CD4-positive, alpha-beta memory T cell (primary cell): ENCODE data around the gene C16orf87. TPM values are rescaled to one million over a fixed set of nuclear protein-coding genes. Genes with fewer than 3 reads are reported as not detected.
A peak's percentile ranks its signal among the peaks of the same experiment; 100 is the strongest.

ENCODE experiments used
- CTCF ChIA-PET: fragments of 350-600 bp; sonication (Branson Sonifier 250); formaldehyde crosslinking; loops from one replicate; lab custom pipeline; 2021; ENCODE audit warnings: inconsistent platforms; ENCODE audit not compliant: partially characterized antibody; lab: Charles Lee
- POLR2A ChIA-PET: fragments of 350-600 bp; sonication (Branson Sonifier 250); formaldehyde crosslinking; loops from one replicate; lab custom pipeline; 2021; ENCODE audit not compliant: partially characterized antibody; lab: Charles Lee
- DNase-seq, 5 donors: peaks; one replicate each; pipeline versions ENCODE4 v3.0.0 to v3.0.0-alpha.2; 2020 to 2022; ENCODE audit warnings: mixed read lengths in 1 of 5
- H3K27ac ChIP-seq: one replicate; pipeline ENCODE4 v1.7.0; 2013; ENCODE audit warnings: low read depth, low read length
- H3K27me3 ChIP-seq: 2 replicates; pipeline ENCODE4 v1.7.0; 2013; ENCODE audit warnings: mild to moderate bottlenecking, low read length, moderate library complexity; ENCODE audit not compliant: insufficient read depth
- H3K36me3 ChIP-seq: 2 replicates; pipeline ENCODE4 v1.7.0; 2013; ENCODE audit warnings: mild to moderate bottlenecking, low read length, moderate library complexity; ENCODE audit not compliant: insufficient read depth
- H3K4me1 ChIP-seq: 2 replicates; pipeline ENCODE4 v1.7.0; 2013; ENCODE audit warnings: mild to moderate bottlenecking, low read length, moderate library complexity; ENCODE audit not compliant: insufficient read depth
- H3K4me3 ChIP-seq, 2 donors: one replicate each; pipeline ENCODE4 v1.7.0; 2013; ENCODE audit warnings: low read length in 2 of 2, mild to moderate bottlenecking in 1 of 2
- H3K9me3 ChIP-seq, 2 donors: one replicate each; pipeline ENCODE4 v1.7.0; 2013; ENCODE audit warnings: low read length in 2 of 2, control low read depth in 1 of 2; ENCODE audit not compliant: control insufficient read depth in 1 of 2
- H3K27ac Mint-ChIP-seq, 7 donors: one replicate each; pipeline ENCODE4 v1.8.0; 2020 to 2021; ENCODE audit warnings: mixed read lengths in 7 of 7, mild to moderate bottlenecking in 6 of 7, inconsistent platforms in 3 of 7, moderate library complexity in 3 of 7
- H3K27me3 Mint-ChIP-seq, 2 donors: one replicate each; pipeline ENCODE4 v1.8.0; 2020 to 2021; ENCODE audit warnings: mixed read lengths in 2 of 2
- H3K36me3 Mint-ChIP-seq, 2 donors: one replicate each; pipeline ENCODE4 v1.8.0; 2020 to 2021; ENCODE audit warnings: mixed read lengths in 2 of 2, inconsistent platforms in 1 of 2, mild to moderate bottlenecking in 1 of 2
- H3K4me1 Mint-ChIP-seq, 4 donors: one replicate each; pipeline ENCODE4 v1.8.0; 2020 to 2021; ENCODE audit warnings: mixed read lengths in 4 of 4, mild to moderate bottlenecking in 1 of 4
- H3K4me3 Mint-ChIP-seq, 8 donors: one replicate each; pipeline ENCODE4 v1.8.0; 2020 to 2021; ENCODE audit warnings: mixed read lengths in 8 of 8, mild to moderate bottlenecking in 7 of 8, moderate library complexity in 6 of 8, inconsistent platforms in 3 of 8
- H3K9me3 Mint-ChIP-seq, 8 donors: one replicate each; pipeline ENCODE4 v1.8.0; 2020 to 2021; ENCODE audit warnings: mixed read lengths in 8 of 8, mild to moderate bottlenecking in 5 of 8, inconsistent platforms in 3 of 8, moderate library complexity in 1 of 8
- intact Hi-C: fragments of 100-400 bp; cut with micrococcal nuclease; formaldehyde crosslinking; loops from one replicate; pipeline ENCODE4 v1.15.1; 2023
- polyA plus RNA-seq, 2 donors: library from polyadenylated mRNA; unstranded; fragments of 300-500 nt; fragmentation: Illumina TruSeq; gene quantifications; one replicate each; pipeline ENCODE4 v1.2.3, GENCODE V29; 2021
- total RNA-seq, 2 experiments: library from RNA; stranded (reverse); gene quantifications; one replicate each; pipeline ENCODE4 v1.2.3, GENCODE V29; 2021

C16orf87 gene
- total and polyA plus RNA-seq, 4 experiments from 2014 or later: 5.8 to 15.5 (median 6.8) TPM

DNA sequence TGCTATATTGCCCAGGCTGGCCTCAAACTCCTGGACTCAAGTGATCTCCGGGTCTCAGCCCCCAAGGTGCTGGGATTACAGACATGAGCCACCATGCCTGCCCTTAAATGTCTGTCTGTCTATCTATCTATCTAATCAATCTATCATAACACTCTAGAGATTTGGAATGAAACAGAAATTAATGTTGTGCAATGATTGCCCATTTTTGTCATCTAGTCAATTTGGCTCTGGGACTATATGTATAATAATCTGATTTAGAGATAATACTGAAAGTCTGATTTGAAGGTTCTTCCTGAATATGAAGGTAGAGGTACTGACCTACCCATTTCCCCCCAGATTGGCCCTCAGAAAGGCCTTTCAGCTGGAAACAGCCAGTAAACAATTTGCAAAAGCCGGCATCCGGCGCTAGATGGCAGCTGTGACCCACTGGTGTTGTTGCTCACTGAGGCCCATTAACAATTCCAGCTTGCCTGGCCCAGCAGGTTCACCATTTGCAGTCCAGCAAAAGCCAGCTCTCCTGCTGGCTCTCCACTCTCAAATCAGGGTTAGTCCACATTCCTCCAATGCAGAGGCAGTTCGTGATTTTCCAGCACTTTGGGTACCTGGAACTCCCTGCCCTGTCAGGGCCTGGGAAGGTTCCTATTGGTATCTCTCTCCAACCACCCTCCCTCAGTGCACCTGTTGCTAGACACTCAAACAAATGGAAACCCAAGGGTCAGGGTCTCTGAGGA lies 22.9 kb upstream of the C16orf87 start:
- Mint-ChIP-seq H3K27ac (no peak overlapping the region), H3K4me3 (no peak overlapping the region), H3K27me3 (peaks cover 1 to 7% of the 10 kb centered on the region in 2 donors), H3K9me3 (no peaks in the 10 kb centered on the region), H3K36me3 (no peaks in the 10 kb centered on the region), H3K4me1 (peaks cover 0 to 2% (median 0%) of the 10 kb centered on the region in 4 donors)
- Histone ChIP-seq H3K9me3 (no peaks in the 10 kb centered on the region), H3K27ac (no peak overlapping the region), H3K4me3 (no peak overlapping the region), H3K27me3 (no peaks in the 10 kb centered on the region), H3K4me1 (no peaks in the 10 kb centered on the region), H3K36me3 (no peaks in the 10 kb centered on the region)
- POLR2A ChIA-PET: interaction anchor here (1.4 kb wide), 2 partner anchors 52 to 1311 kb away, joined by 3 read pairs; no protein-coding TSS in a partner anchor
- CTCF ChIA-PET: interaction anchor here (0.7 to 5.4 kb wide), 23 partner anchors 8 to 1311 kb away, joined by 3 to 151 read pairs (median 4); no protein-coding TSS in a partner anchor
- intact Hi-C loops: loop anchor here (1.0 to 10.0 kb wide), 2 partner anchors 55 to 1311 kb away; no protein-coding TSS in a partner anchor
- DNase-seq: peak in 4 of 5 donors; percentile 34 to 55 (median 46)

DNA sequence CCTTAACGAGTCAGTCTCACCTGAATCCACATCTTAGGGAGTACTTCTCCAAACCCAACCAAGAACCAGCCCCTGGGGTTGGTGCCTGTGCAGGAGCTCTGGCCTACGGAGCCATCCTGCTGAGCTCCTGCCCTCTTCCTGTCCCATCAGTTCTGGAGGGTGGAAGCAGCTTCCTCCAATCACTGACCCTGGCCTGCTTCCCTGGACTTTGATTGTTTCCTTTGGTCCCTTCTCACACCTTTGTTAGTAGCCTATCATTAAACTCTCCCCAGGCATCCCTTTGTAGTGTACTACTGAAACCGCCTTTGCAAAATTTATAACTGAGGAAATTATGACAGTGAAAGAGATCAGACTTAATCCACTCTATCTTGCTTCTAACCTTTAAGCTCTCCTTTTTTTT lies 21.1 kb upstream of the C16orf87 start:
- Histone ChIP-seq H3K27me3 (no peaks in the 10 kb centered on the region), H3K4me1 (no peaks in the 10 kb centered on the region), H3K4me3 (no peak overlapping the region), H3K9me3 (no peaks in the 10 kb centered on the region), H3K36me3 (no peaks in the 10 kb centered on the region), H3K27ac (no peak overlapping the region)
- intact Hi-C loops: loop anchor here (10.0 kb wide), 1 partner anchor 1313 kb away; no protein-coding TSS in a partner anchor
- Mint-ChIP-seq H3K27me3 (peaks cover 1 to 14% of the 10 kb centered on the region in 2 donors), H3K4me1 (no peaks in the 10 kb centered on the region), H3K27ac (peak overlapping the region in 1 of 7 donors; percentile 22), H3K36me3 (no peaks in the 10 kb centered on the region), H3K4me3 (no peak overlapping the region), H3K9me3 (no peaks in the 10 kb centered on the region)
- POLR2A ChIA-PET: no interaction called here
- DNase-seq: no peak
- CTCF ChIA-PET: interaction anchor here (1.1 to 5.4 kb wide), 4 partner anchors 11 to 78 kb away, joined by 3 to 151 read pairs (median 9); no protein-coding TSS in a partner anchor

DNA sequence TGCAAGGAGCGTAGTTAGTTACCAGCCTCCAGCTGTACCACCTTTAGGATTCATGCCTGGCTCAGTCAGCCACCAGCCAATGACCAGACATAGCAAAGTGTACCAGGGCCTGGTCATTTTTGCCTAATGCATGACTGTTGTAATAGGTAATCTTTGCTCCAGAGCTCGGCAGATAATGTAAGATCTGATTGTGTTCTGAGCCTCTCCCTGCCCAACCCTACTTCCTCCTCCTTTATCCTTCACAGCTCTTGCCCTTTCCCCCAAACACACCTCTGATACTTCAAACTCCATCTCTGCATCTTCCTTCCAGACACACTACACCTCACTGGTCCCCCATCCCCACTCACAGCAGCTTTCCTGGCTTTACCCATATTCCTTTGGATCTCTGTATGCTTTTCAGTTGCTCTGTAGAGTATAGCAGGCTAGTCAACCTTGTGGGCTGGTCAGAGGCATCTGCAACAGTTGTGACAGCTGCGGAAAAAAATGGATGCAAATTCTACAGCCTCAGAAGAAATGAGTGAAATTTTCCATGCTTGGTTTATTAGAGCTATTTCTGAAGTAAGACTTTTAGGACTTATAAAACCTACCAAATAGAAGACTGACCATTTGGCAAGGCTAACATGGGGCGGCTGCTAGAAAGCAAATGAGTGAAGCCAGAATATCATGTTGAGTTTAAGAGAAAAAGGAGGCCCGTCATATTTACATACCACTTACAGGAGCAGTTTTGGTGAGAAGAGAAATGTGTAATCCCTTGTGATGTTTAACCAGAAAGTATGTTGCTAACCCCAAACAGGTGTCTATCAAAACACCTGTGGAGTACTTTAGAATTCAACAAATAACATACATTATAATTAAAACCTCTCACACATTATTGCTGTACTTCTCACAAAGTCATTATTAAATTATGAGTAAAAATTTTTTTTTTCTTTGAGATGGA lies 19.9 kb upstream of the C16orf87 start:
- intact Hi-C loops: loop anchor here (10.0 kb wide), 1 partner anchor 1314 kb away; no protein-coding TSS in a partner anchor
- Mint-ChIP-seq H3K27me3 (peaks cover 1 to 16% of the 10 kb centered on the region in 2 donors), H3K27ac (no peak overlapping the region), H3K4me1 (no peaks in the 10 kb centered on the region), H3K36me3 (no peaks in the 10 kb centered on the region), H3K4me3 (no peak overlapping the region), H3K9me3 (no peaks in the 10 kb centered on the region)
- DNase-seq: no peak
- POLR2A ChIA-PET: no interaction called here
- H3K9me3 ChIP-seq: no peaks in the 10 kb centered on the region
- no peaks in the 10 kb centered on the region for H3K27me3 ChIP-seq
- H3K4me3 ChIP-seq: no peak overlapping the region
- H3K36me3 ChIP-seq: no peaks in the 10 kb centered on the region
- CTCF ChIA-PET: interaction anchor here (1.3 to 5.4 kb wide), 2 partner anchors 49 to 59 kb away, joined by 4 to 151 read pairs; no protein-coding TSS in a partner anchor
- no peaks in the 10 kb centered on the region for H3K4me1 ChIP-seq
- no peak overlapping the region for H3K27ac ChIP-seq

DNA sequence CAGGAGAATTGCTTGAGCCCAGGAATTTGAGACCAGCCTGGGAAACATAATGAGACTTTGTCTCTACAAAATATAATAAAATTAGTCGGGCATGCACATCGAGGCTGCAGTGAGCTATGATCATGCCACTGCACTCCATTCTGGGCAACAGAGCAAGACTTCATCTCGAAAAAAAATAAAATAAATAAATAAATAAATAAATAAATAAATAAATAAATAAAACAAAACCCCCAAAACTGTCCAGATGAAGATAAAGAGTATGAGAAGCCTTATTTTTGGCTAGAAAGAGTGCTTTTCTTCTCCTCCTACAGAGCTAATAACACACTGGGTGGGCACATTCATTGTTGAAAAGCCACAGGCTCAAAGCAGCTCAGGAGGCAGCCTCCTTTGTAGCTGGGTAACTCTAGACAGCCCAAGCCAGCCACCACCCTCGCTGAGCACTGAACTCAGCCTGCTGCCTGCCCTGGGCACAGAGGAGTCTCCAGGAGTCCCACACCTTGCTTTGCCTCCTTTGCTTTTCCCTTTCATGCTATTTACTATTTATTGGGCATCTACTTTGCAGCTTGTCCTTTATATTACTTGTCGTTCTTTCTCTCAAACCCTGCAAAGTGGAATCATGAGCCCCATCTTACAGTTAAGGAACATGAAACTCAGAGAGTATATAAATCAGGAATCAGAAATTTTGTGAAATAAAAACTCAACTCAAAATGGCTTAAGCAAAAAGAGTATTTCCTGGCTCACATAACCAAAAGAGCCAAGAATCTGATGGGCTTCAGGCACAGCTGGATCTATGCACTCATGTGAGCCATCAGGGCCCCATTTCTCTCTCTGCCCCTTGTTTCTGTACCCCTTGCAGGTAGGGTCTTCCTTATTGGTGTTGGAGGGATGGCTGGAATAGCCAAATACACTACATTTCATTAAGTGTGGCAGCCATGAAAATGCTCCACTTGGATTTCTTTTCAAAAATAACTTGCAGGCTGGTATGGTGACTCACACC lies 18.1 kb upstream of the C16orf87 start:
- no peak overlapping the region for H3K27ac Mint-ChIP-seq
- DNase-seq: no peak
- Histone ChIP-seq H3K27ac (no peak overlapping the region), H3K4me3 (no peak overlapping the region), H3K36me3 (no peaks in the 10 kb centered on the region), H3K4me1 (no peaks in the 10 kb centered on the region), H3K27me3 (no peaks in the 10 kb centered on the region), H3K9me3 (no peaks in the 10 kb centered on the region)
- no peaks in the 10 kb centered on the region for H3K4me1 Mint-ChIP-seq
- H3K9me3 Mint-ChIP-seq: no peaks in the 10 kb centered on the region
- POLR2A ChIA-PET: no interaction called here
- CTCF ChIA-PET: interaction anchor here (1.1 kb wide), 1 partner anchor 81 kb away, joined by 3 read pairs; no protein-coding TSS in a partner anchor
- peaks cover 0 to 18% of the 10 kb centered on the region in 2 donors for H3K27me3 Mint-ChIP-seq
- no peaks in the 10 kb centered on the region for H3K36me3 Mint-ChIP-seq
- intact Hi-C loops: no loop called here
- H3K4me3 Mint-ChIP-seq: no peak overlapping the region

DNA sequence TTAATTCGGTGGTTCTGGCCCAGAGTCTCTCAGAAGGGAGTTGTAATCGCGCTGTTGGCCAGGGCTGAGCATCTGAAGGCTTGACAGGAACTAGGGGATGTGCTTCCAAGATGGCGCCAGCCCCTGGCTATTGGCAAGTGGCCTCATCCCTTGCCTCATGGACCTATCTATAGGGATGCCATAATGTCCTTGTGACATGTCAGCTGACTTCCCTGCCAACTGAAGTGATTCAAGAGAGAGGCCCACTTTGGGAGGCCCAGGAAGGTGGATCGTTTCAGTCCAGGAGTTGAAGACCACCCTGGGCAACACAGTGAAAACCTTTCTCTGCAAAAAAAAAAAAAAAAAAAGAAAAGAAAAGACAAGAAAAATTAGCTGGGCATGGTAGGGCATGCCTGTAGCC lies 15.0 kb upstream of the C16orf87 start:
- no peak overlapping the region for H3K27ac Mint-ChIP-seq
- ChIA-PET POLR2A (no interaction called here), CTCF (interaction anchor here (2.2 kb wide), 1 partner anchor 8 kb away, joined by 10 read pairs; no protein-coding TSS in a partner anchor)
- H3K36me3 ChIP-seq: no peaks in the 10 kb centered on the region
- no peak overlapping the region for H3K4me3 ChIP-seq
- H3K4me1 Mint-ChIP-seq: no peaks in the 10 kb centered on the region
- H3K27me3 ChIP-seq: no peaks in the 10 kb centered on the region
- no peak for DNase-seq
- H3K9me3 ChIP-seq: no peaks in the 10 kb centered on the region
- intact Hi-C loops: no loop called here
- H3K9me3 Mint-ChIP-seq: peaks cover 0 to 7% (median 0%) of the 10 kb centered on the region in 8 donors
- H3K4me3 Mint-ChIP-seq: no peak overlapping the region
- H3K4me1 ChIP-seq: no peaks in the 10 kb centered on the region
- no peak overlapping the region for H3K27ac ChIP-seq
- H3K36me3 Mint-ChIP-seq: no peaks in the 10 kb centered on the region
- H3K27me3 Mint-ChIP-seq: peaks cover 0 to 18% of the 10 kb centered on the region in 2 donors

DNA sequence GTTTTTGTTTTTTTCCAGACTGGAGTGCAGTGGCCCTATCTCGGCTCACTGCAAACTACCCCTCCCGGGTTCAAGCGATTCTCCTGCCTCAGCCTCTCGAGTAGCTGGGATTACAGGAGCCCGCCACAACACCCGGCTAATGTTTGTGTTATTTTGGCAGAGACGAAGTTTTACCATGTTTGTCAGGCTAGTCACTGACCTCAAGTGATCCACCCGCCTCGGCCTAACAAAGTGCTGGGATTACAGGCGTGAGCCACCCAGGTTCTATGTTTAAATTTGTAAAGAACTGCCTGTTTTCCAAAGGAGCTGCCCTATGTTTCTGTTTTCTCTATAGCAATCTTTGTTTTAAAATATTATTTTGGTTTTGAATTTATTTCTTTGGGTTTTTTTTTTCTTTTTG lies 13.8 kb upstream of the C16orf87 start:
- H3K27me3 Mint-ChIP-seq: peaks cover 0 to 15% of the 10 kb centered on the region in 2 donors

More for the DNA sequence above, 13.8 kb upstream of the C16orf87 start:
- H3K36me3 Mint-ChIP-seq: no peaks in the 10 kb centered on the region
- Histone ChIP-seq H3K27ac (no peak overlapping the region), H3K27me3 (no peaks in the 10 kb centered on the region), H3K4me1 (no peaks in the 10 kb centered on the region), H3K9me3 (no peaks in the 10 kb centered on the region), H3K36me3 (no peaks in the 10 kb centered on the region), H3K4me3 (no peak overlapping the region)
- POLR2A ChIA-PET: no interaction called here
- no peaks in the 10 kb centered on the region for H3K4me1 Mint-ChIP-seq
- H3K9me3 Mint-ChIP-seq: peaks cover 0 to 7% (median 0%) of the 10 kb centered on the region in 8 donors
- no peak overlapping the region for H3K4me3 Mint-ChIP-seq
- DNase-seq: no peak
- intact Hi-C loops: no loop called here
- no peak overlapping the region for H3K27ac Mint-ChIP-seq
- CTCF ChIA-PET: interaction anchor here (2.2 kb wide), 1 partner anchor 9 kb away, joined by 10 read pairs; no protein-coding TSS in a partner anchor
